Measurements from ENCODE around the gene C11orf68.

The C11orf68 gene

GRCh38 chr11:65915821-65916251 is 3.0 kb downstream of the C11orf68 start (continued):
- no peak for TF ChIP-seq ZNF155 (tag by site-specific recombination; IDR thresholded peaks at IDR 0.05)
- TF ChIP-seq BCL11A (tag by site-specific recombination; IDR thresholded peaks at IDR 0.05; ENCODE audit: low read depth) = 0 out of 2 replicates have a peak, but pooled peaks have one; percentile 26
- TF ChIP-seq ZNF660 (tag by site-specific recombination; IDR thresholded peaks at IDR 0.05) = peak; percentile 65; the same call in 1 of the 2 replicates
- no peak for TF ChIP-seq RBAK (tag by site-specific recombination; IDR thresholded peaks at IDR 0.05)
- TF ChIP-seq ZNF148 (tag by site-specific recombination; IDR thresholded peaks at IDR 0.05; ENCODE audit: borderline replicate concordance) = no peak
- TF ChIP-seq ZNF214 (tag by site-specific recombination; IDR thresholded peaks at IDR 0.05; ENCODE audit: borderline replicate concordance) = no peak
- no peak for TF ChIP-seq ZNF146 (tag by site-specific recombination; IDR thresholded peaks at IDR 0.05)
- no peak for TF ChIP-seq ZNF571 (tag by site-specific recombination; IDR thresholded peaks at IDR 0.05)
- TF ChIP-seq ZNF274 (IDR thresholded peaks at IDR 0.05; ENCODE audit: low read length) = no peak
- no peak for TF ChIP-seq ZNF274 (tag by site-specific recombination; IDR thresholded peaks at IDR 0.05; ENCODE audit: borderline replicate concordance)
- peak; percentile 70; the same call in 1 of the 2 replicates for TF ChIP-seq HIC1 (tag by site-specific recombination; IDR thresholded peaks at IDR 0.05)
- no peak for TF ChIP-seq ZNF280D (tag by site-specific recombination; IDR thresholded peaks at IDR 0.05)
- 0 out of 2 replicates have a peak, but pooled peaks have one; percentile 38 for TF ChIP-seq ZNF24 (tag by site-specific recombination; IDR thresholded peaks at IDR 0.05)
- TF ChIP-seq ZNF645 (tag by site-specific recombination; IDR thresholded peaks at IDR 0.05) = no peak
- TF ChIP-seq ZNF19 (tag by site-specific recombination; IDR thresholded peaks at IDR 0.05; ENCODE audit: low read depth) = no peak
- no peak for TF ChIP-seq CTCF (tag by site-specific recombination; IDR thresholded peaks at IDR 0.05)
- no peak for TF ChIP-seq TCF7L2 (IDR thresholded peaks at IDR 0.05; ENCODE audit: borderline replicate concordance, low read depth, low read length)
- TF ChIP-seq ZNF366 (tag by site-specific recombination; conservative IDR thresholded peaks at IDR 0.05) = peak; percentile 51
- TF ChIP-seq, protein P1, sequence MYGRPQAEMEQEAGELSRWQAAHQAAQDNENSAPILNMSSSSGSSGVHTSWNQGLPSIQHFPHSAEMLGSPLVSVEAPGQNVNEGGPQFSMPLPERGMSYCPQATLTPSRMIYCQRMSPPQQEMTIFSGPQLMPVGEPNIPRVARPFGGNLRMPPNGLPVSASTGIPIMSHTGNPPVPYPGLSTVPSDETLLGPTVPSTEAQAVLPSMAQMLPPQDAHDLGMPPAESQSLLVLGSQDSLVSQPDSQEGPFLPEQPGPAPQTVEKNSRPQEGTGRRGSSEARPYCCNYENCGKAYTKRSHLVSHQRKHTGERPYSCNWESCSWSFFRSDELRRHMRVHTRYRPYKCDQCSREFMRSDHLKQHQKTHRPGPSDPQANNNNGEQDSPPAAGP (tag by site-specific recombination; IDR thresholded peaks at IDR 0.05) = peak; percentile 75
- TF ChIP-seq ZNF157 (tag by site-specific recombination; IDR thresholded peaks at IDR 0.05) = no peak
- TF ChIP-seq, protein P2, sequence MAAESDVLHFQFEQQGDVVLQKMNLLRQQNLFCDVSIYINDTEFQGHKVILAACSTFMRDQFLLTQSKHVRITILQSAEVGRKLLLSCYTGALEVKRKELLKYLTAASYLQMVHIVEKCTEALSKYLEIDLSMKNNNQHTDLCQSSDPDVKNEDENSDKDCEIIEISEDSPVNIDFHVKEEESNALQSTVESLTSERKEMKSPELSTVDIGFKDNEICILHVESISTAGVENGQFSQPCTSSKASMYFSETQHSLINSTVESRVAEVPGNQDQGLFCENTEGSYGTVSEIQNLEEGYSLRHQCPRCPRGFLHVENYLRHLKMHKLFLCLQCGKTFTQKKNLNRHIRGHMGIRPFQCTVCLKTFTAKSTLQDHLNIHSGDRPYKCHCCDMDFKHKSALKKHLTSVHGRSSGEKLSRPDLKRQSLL (tag by site-specific recombination; IDR thresholded peaks at IDR 0.05) = no peak
- no peak for TF ChIP-seq ZNF391 (tag by site-specific recombination; IDR thresholded peaks at IDR 0.05; ENCODE audit: borderline replicate concordance, low read depth)
- no peak for TF ChIP-seq TRIM28 (IDR thresholded peaks at IDR 0.05; ENCODE audit: borderline replicate concordance, low read length)
- TF ChIP-seq ZNF514 (tag by site-specific recombination; IDR thresholded peaks at IDR 0.05) = no peak
- TF ChIP-seq MZF1 (tag by site-specific recombination; IDR thresholded peaks at IDR 0.05; ENCODE audit: borderline replicate concordance) = no peak
- TF ChIP-seq ZNF473 (tag by site-specific recombination; IDR thresholded peaks at IDR 0.05) = no peak
- TF ChIP-seq ZNF529 (tag by site-specific recombination; IDR thresholded peaks at IDR 0.05; ENCODE audit: insufficient replicate concordance) = no peak
- no peak for TF ChIP-seq KLF1 (tag by site-specific recombination; IDR thresholded peaks at IDR 0.05)

All from HEK293 (cell line).